Body of pancreas (tissue), 4 donors: ENCODE measurements around the gene HELB. TPM values are rescaled to one million over a fixed set of nuclear protein-coding genes. Genes with fewer than 3 reads are reported as not detected.

Experiments
- ATAC-seq: fragments of 150-250 bp; one replicate; pipeline ENCODE4 v1.9.1; 2016
- DNase-seq, 4 donors: peaks; one replicate each; pipeline ENCODE4 v3.0.0-alpha.2; 2019
- H3K27ac ChIP-seq, 4 donors: fragments of 200-600 bp; sonication (generic); 1 replicate in 3 of 4; 2 replicates in 1 of 4; pipeline versions ENCODE4 v1.5.1 to v1.6.1; 2016 to 2019; ENCODE audit warnings: mild to moderate bottlenecking in 1 of 4, mixed read lengths in 1 of 4, moderate library complexity in 1 of 4
- H3K27me3 ChIP-seq, 2 donors: fragments of 200-600 bp; sonication (generic); one replicate each; pipeline ENCODE4 v1.6.0; 2016; ENCODE audit warnings: mild to moderate bottlenecking in 1 of 2
- H3K36me3 ChIP-seq, 2 donors: fragments of 200-600 bp; sonication (generic); replicated peaks in 1 of 2; 2 replicates each; pipeline ENCODE4 v1.5.1; 2016; ENCODE audit warnings: low read depth in 2 of 2; ENCODE audit not compliant: insufficient read depth in 1 of 2
- H3K4me1 ChIP-seq: fragments of 200-600 bp; sonication (generic); one replicate; pipeline ENCODE4 v1.6.0; 2016
- H3K4me3 ChIP-seq, 2 donors: fragments of 200-600 bp; sonication (generic); 1 replicate in 1 of 2; 2 replicates in 1 of 2; pipeline ENCODE4 v1.5.1; 2016 to 2019
- H3K9me3 ChIP-seq, 3 donors: fragments of 200-600 bp; sonication (generic); 1 replicate in 2 of 3; 2 replicates in 1 of 3; pipeline ENCODE4 v1.5.1; 2016
- POLR2A ChIP-seq, 3 donors: fragments of 450-650 bp; IDR thresholded peaks; one replicate each; pipeline ENCODE4 v1.6.1; 2016; ENCODE audit warnings: antibody characterized with exemption in 3 of 3, mild to moderate bottlenecking in 2 of 3
- WGBS, 2 donors: methylation state at CpG; one replicate each; pipeline ENCODE4 v1.1.5; 2017; 5-methylcytosine and 5-hydroxymethylcytosine counted together
- intact Hi-C: fragments of 100-400 bp; cut with DNase I; formaldehyde crosslinking; loops from one replicate; pipeline ENCODE4 v1.15.1; 2023
- total RNA-seq, 2 donors: library from RNA; depleted of rRNA; stranded (reverse); fragments of >200 nt; gene quantifications; one replicate each; pipeline ENCODE4 v1.1.0, GENCODE V29; 2016
- TF ChIP-seq, protein P1 (sequence below), 7 experiments: fragments of 450-650 bp in 4 of 7; fragments of 200-600 bp in 3 of 7; sonication (generic) in 3 of 7; IDR thresholded peaks; one replicate each; pipeline ENCODE4 v1.5.1; 2016 to 2019; ENCODE audit warnings: antibody characterized with exemption in 7 of 7

The HELB gene
- total RNA-seq, 2 donors from 2014 or later: 2.9 to 3.6 TPM

DNA sequence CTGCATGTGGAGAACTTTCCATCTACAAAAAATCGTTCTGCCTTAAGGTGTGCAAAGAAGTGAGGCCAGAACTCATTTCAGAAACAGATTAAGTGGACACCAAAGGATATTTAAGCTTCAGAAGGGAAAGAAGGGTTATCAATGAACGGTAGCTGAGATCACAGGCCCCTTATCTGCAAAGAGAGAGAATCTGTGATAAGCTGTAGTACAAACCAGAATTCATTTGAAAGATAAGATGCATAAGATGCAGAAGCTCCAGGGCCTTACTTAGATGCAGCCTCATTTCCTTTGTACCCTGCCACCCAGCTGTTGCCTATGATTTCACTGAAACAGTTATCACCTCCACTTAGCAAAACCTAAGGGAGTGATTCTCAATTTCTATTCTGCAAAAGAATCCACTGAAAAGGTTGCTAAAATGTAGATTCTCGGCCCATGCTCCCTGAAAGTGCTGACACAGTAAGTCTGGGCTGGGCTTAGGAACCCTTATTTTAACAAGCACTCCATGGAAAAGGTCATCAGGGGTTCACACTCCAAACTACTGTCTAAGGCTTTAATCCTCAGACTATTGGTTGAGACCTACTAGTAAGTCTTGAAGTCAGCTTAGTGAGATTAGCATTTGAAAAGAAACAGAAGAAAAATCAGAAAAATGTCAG lies 64.8 kb downstream of the HELB start:
- H3K27me3 ChIP-seq: no peaks in the 10 kb centered on the region
- 57 to 63% methylated on average over 3 of the region's 3 CpGs for WGBS, 2 donors
- intact Hi-C loops: no loop called here
- no peak for ATAC-seq
- no peak overlapping the region for H3K27ac ChIP-seq
- H3K4me1 ChIP-seq: no peaks in the 10 kb centered on the region
- no peak for DNase-seq
- TF ChIP-seq, protein P1, sequence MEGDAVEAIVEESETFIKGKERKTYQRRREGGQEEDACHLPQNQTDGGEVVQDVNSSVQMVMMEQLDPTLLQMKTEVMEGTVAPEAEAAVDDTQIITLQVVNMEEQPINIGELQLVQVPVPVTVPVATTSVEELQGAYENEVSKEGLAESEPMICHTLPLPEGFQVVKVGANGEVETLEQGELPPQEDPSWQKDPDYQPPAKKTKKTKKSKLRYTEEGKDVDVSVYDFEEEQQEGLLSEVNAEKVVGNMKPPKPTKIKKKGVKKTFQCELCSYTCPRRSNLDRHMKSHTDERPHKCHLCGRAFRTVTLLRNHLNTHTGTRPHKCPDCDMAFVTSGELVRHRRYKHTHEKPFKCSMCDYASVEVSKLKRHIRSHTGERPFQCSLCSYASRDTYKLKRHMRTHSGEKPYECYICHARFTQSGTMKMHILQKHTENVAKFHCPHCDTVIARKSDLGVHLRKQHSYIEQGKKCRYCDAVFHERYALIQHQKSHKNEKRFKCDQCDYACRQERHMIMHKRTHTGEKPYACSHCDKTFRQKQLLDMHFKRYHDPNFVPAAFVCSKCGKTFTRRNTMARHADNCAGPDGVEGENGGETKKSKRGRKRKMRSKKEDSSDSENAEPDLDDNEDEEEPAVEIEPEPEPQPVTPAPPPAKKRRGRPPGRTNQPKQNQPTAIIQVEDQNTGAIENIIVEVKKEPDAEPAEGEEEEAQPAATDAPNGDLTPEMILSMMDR (IDR thresholded peaks at IDR 0.05): no peak
- TF ChIP-seq POLR2A (IDR thresholded peaks at IDR 0.05): no peak
- H3K9me3 ChIP-seq: no peaks in the 10 kb centered on the region
- H3K36me3 ChIP-seq: no peaks in the 10 kb centered on the region
- no peak overlapping the region for H3K4me3 ChIP-seq

DNA sequence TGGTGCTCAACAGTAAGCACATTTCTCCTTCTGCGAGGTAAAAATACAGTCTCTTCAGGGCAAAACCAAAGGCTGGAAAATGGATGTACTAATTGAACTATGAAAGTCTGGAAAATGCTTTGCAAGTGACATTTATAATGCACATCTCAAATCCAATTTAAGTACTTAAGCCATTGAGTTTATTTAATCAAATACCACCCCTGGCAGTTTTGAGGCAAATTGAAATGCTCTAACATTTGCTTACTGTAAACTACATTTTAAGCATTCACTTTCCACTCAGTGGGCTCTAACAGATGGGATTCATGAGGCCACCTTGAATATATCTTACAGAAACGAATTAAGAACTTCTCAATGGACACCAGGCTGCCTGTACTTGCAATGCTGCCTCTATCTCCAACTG lies 69.7 kb downstream of the HELB start:
- intact Hi-C loops: no loop called here
- no peak for TF ChIP-seq POLR2A (IDR thresholded peaks at IDR 0.05)
- TF ChIP-seq, protein P1 (IDR thresholded peaks at IDR 0.05): no peak
- 63 to 83% methylated on average over 2 of the region's 2 CpGs for WGBS, 2 donors

DNA sequence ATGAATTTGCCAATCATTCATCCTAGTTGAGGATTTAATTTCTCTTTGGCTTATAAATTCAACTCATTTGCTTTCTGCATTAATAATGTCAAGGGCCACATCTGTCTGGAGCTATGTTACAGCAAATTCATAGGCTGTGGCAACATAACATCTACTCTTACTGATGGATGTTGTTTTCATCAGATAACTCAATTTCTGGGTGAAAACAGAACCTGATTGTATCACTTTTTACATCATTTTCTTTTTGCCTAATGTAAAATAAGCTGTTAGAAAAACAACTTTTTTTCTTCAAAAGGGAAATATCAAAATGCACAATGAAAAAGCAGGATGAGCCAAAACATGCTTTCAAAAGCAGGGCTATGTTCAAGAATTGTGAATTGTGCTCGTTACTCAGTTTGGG lies 73.3 kb downstream of the HELB start:
- no peaks in the 10 kb centered on the region for H3K9me3 ChIP-seq
- no peaks in the 10 kb centered on the region for H3K36me3 ChIP-seq
- 93% methylated on average over 1 of the region's 1 CpG for WGBS, 2 donors
- TF ChIP-seq POLR2A (IDR thresholded peaks at IDR 0.05): no peak
- TF ChIP-seq, protein P1 (IDR thresholded peaks at IDR 0.05): no peak
- ATAC-seq (no peak), DNase-seq (no peak)
- H3K27me3 ChIP-seq: no peaks in the 10 kb centered on the region
- intact Hi-C loops: no loop called here
- H3K4me1 ChIP-seq: no peaks in the 10 kb centered on the region
- H3K4me3 ChIP-seq: no peak overlapping the region
- no peak overlapping the region for H3K27ac ChIP-seq

More for the DNA sequence above, 69.7 kb downstream of the HELB start:
- H3K4me3 ChIP-seq: no peak overlapping the region
- H3K27ac ChIP-seq: no peak overlapping the region
- H3K9me3 ChIP-seq: no peaks in the 10 kb centered on the region
- H3K27me3 ChIP-seq: no peaks in the 10 kb centered on the region
- no peaks in the 10 kb centered on the region for H3K36me3 ChIP-seq
- ATAC-seq: no peak
- DNase-seq: no peak
- no peaks in the 10 kb centered on the region for H3K4me1 ChIP-seq

DNA sequence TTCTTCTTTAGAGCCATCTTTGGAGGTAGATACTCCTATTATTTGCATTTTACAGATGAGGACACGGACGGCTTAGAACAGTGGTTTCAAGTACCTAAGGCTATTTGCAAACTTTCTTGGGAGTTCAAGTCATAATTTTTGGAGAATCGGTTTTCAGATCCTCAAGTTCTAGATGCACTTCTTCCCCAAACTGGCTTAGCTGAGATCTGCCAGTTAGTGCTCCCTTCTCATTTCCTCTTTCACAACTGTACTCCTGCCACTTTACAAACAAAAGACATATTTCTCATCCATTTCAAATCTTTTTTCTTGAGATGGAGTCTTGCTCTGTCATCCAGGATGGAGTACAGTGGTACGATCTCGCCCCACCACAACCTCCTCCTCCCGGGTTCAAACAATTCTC lies 77.3 kb downstream of the HELB start:
- H3K36me3 ChIP-seq: no peaks in the 10 kb centered on the region
- TF ChIP-seq, protein P1 (IDR thresholded peaks at IDR 0.05): no peak
- TF ChIP-seq POLR2A (IDR thresholded peaks at IDR 0.05): no peak
- intact Hi-C loops: no loop called here
- no peaks in the 10 kb centered on the region for H3K27me3 ChIP-seq
- ATAC-seq (no peak), DNase-seq (no peak)
- no peak overlapping the region for H3K27ac ChIP-seq
- H3K4me3 ChIP-seq: no peak overlapping the region
- no peaks in the 10 kb centered on the region for H3K9me3 ChIP-seq
- 72 to 90% methylated on average over 6 of the region's 6 CpGs for WGBS, 2 donors
- H3K4me1 ChIP-seq: no peaks in the 10 kb centered on the region
